Measurements from ENCODE around the gene SLFN5.
"Not testable (repeated sequence)": the region's sequence is repeated elsewhere in the genome, so short reads cannot be mapped to it uniquely, and the experiment has no call there.

The SLFN5 gene

DNA sequence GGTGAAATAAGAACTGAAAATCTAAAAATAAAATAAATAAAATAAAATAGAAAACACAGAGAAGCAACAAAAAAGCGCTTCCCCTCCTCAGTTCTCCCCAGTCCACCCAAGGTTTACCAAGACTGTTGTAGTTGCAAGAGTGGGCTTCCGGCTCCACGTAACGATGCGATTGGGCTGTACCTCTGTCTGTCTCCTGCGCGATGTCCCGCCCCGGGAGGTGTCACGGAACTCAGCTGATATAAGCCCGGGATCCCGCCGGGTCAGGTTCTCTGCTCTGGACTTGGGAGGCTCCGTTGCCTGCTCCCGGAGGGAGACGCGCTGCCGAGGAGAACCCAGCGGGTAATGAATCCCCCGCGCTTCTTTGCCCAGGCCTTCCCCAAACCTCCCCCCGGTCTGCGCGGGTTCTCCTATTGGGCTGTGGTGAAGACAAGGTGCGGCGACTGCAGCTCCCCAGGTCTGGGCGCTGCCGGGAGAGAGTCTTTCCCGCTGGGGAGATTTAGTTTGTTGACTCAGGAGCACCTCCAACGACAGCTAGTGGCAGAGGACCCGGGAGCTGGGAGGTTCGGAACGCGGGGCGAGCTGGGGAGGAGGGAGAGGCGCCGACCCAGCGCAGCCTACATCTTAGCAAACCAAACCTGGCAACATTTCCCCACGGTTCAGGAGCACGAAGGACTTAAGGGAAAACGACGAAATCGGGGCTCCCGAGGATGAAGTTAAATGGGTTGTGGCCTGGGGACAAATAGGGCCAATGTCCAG is at the start of gene SLFN5:
SLFN5 (plus strand) TSS at position 268 of the 756 bp plus-strand sequence. CDS start 15,619 bp downstream, outside the sequence.
- peak; percentile 11 for DNase-seq

DNA sequence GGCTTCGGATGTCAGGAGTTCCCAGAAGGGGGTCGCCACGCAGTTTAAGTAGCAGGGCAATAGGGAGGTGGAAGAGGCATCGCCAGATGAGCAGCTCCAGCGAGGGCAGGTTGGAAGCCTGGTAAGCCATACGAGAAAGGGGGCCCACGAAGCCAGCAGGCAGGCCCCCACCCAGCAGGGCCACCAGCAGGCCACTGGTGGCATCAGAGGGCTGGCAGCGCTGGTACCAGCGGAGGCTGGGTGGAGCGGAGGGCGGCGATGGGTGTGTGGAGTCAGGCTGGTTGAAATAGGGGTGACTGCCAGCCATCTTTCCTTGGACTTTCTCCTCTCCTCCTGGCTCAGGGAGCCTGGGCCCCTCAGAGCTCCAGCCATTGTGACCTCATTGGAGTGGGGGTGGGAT is 48.9 kb upstream of the SLFN5 start, which contains the start of gene SLC35G3:
SLC35G3 (minus strand) TSS at position 393 of the 400 bp plus-strand sequence; CDS start at position 307, 86 bp downstream.
- not testable (repeated sequence) for DNase-seq

DNA sequence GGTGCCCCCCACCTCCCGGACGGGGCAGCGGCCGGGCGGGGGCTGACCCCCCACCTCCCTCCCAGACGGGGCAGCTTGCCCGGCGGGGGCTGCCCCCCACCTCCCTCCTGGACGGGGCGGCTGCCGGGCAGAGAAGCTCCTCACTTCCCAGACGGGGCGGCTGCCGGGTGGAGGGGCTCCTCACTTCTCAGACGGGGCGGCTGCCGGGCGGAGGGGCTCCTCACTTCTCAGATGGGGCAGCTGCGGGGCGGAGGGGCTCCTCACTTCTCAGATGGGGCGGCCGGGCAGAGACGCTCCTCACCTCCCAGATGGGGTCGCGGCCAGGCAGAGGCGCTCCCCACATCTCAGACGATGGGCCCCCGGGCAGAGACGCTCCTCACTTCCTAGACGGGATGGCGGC is 47.8 kb upstream of the SLFN5 start:
- not testable (repeated sequence) for DNase-seq

DNA sequence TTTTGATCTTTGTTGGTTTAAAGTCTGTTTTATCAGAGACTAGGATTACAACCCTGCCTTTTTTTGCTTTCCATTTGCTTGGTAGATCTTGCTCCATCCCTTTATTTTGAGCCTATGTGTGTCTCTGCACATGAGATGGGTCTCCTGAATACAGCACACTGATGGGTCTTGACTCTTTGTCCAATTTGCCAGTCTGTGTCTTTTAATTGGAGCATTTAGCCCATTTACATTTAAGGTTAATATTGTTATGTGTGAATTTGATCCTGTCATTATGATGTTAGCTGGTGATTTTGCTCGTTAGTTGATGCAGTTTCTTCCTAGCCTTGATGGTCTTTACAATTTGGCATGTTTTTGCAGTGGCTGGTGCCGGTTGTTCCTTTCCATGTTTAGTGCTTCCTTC is 40.3 kb upstream of the SLFN5 start:
- DNase-seq, result not testable (repeated sequence)

DNA sequence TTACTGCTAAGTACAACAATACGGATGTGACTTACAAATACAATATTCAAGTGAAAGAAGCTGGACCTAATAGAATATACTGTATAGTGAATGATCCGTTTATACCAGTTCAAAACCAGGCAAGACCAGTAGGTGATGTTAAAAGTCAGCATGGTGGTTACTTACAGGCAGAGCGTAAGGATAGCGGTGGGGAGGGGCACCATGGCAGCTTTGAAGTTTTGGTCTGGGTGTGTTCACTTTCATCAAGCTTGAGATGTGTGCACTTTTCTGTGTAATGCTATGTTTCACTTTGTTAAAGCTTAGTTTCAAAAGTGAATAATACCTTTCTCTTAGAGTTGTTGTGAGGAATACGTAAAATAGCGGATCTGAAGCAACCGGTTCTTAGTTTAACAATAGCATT is 32.1 kb upstream of the SLFN5 start:
- DNase-seq, result no peak

DNA sequence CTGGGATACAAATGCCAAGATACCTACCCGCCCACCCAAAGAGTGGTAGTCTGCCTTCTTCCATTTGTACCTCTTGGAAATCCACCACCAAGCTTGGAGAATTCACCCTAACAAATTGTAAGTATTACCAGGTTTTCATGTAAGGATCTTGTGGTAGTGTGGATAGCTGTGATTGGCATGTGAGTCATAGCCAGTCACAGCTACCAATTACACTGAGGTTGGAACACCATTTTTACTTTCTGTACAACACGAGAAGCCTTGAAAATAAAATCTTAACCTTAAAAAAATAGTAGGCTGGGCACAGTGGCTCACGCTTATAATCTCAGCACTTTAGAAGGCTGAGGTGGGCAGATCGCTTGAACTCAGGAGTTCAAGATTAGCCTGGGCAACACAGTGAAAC is 30.2 kb upstream of the SLFN5 start:
- DNase-seq, result no peak

DNA sequence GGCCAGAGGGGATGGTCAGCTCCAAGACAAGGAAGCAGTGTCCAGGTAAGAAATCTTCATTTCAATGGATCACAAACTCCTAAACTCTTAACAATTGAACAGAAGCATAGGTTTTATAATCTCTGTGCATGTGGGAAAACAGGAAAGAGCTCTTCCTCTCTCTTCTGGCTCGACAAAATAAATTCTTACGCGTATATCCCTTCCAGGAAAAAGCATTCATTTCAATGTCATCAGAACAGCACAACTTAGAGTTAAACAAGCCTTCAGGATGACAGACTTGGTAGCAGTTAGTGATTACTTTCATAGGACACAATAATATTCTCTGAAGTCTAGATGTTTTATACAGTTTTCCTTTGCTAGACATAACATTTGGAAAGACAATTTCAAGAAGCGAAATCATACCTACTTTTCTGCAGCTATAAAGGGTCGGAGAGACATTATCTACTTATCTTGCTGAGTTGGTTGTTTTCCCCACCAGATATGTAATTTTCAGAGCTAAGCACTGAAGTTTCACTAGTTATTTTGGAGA is 29.4 kb upstream of the SLFN5 start:
- no peak for DNase-seq

DNA sequence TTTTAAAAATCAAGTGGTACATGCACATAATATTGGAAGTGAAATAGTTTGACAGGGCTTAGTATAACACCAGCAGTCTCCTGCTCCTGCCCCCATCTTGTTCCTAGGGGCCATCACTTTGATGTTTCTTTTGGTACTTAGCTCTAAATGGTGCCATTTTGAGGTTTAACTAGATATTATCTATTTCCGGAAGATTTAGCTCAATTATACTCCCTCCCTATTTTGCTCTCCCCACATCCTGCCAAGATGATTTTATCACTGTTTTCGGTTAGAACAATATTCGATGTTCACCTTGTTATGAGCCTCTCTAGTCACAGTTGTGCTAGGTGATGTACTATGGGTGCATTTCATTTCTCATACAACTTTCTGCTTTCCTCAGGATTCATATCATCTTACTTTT is 28.7 kb upstream of the SLFN5 start:
- DNase-seq, result peak; percentile 39

DNA sequence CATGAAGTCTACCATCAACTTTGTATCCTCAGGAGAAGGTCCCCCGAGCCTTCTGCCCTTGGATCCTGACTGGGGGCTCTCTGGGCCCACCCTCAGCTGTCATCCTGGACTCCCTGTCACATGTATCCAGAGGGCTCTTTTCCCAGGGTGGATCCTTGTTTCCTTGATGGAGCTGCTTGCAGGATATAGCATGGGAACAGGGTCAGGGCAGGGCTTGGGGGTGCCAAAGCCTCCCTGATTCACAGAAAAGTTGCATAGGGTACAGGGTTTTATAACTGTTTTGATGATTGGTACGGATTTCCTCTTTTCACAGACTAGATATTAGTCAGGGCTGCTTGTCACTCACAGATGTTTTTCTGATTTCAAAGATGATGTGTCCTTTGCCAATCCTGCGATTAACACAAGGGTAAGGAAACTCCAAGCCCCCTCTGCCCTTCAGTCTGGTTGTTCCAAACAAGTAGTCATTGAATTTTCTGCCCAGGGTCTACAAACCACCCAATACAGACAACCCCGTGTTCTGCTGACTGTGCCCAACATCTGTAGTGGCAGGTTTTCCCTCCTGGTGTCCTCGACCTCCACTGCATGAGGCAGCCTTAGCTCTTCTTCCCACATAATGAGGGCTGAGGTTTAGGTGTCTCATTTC is 28.1 kb upstream of the SLFN5 start:
- no peak for DNase-seq

DNA sequence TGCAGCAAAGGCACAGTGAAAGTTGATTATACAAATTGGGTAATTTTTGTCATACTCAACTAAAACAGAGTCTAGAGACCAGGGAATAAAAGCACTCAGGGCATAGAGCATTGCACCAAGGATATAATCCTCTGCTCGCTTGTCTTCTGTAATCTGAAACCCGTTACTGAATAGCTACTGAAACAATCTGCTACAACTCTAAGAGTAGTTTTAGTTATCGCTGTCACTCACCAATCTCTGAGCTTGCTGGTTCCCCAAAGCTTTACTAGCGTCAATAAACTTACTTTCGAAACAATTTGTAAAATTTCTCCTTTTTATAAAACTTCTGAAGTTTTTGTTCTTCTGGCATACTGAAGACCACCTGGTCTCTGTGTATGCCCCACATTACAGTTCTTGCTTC is 25.8 kb upstream of the SLFN5 start:
- DNase-seq, result no peak

DNA sequence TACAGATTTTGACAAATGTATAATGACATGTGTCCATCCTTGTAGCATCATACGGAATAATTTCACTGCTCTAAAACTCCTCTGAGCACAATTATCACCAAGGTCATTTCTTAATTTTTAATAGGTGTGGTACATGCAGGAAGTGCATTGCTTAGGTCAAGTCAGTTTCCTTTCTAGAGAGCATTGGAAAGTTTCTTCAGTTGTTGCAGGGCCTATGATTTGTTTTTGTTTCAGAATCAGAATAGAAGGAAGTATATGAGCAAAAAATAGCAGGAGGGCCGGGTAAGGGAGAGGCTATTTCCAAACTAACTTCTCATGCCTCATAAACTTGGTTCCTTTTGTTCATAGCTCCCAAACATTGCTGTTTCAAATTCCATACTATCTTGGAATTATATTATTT is 24.0 kb upstream of the SLFN5 start:
- DNase-seq, result no peak

DNA sequence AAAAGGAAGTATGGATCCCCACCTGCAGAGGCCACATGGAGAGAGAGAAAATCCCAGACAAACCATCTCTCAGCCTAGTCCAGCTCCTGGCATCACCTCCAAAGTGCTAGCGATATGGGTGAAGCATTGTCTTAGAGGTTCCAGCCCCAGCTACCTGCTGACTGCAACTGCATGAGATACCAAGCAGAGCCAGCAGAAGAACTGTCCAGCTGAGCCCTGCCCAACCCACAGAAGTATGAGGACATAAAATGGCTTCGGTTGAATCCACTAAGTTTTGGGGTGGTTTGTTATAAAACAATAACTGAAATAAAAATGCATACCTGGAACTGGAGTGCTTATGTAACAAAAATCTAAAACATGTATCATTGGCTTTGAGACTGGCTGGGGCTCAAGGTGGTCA is 20.4 kb upstream of the SLFN5 start:
- DNase-seq, result no peak

DNA sequence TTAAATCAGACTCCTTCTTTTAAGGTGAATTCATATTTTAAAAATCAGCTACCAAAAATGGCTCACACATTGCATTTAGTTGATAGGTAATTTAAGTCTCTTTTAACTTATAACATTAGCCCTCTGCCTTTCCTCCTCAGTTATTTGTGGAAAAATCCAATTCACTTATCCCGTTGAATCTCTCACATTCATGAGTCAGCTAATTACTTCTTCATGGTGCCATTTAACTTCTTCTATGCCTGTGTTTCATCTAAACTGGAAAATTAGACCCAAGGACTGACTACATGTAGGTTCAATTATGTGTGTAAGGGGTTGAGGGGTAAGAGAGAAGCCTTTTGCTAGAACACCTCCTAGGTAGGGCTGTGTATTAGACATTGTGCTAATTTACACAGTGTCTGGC is 18.4 kb upstream of the SLFN5 start:
- DNase-seq, result no peak

DNA sequence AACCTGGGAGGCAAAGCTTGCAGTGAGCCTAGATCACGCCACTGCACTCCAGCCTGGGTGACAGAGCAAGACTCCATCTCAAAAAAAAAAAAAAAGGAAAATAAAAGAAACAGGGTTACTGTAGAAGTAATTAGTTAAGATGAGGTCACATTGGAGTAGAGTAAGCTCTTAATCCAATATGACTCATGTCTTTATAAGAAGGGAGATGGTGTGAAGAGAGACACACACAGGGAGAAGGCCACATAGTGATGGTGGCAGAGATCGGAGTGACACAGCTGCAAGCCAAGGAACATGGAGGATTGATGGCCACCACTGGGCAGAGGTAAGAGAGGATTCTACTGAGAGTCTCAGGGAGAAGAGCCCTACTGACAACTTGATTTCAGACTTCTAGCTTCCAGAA is 15.3 kb upstream of the SLFN5 start:
- no peak for DNase-seq

DNA sequence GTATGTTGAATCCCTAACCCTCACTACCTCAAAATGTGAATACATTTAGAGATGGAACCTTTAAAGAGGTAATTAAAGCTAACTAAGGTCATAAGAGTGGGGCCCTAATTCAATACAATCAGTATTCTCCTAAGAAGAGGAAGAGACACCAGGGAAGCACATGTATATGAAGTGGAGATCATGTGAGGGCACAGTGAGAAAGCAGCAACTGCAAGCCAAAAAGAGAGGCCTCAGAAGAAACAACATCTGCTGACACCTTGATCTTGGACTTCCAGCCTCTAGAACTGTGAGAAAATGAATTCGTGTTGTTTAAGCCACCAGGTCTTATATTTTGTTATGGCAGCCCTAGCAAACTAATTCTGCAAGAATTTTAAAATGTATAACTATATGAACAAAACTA is 13.2 kb upstream of the SLFN5 start:
- DNase-seq, result no peak

DNA sequence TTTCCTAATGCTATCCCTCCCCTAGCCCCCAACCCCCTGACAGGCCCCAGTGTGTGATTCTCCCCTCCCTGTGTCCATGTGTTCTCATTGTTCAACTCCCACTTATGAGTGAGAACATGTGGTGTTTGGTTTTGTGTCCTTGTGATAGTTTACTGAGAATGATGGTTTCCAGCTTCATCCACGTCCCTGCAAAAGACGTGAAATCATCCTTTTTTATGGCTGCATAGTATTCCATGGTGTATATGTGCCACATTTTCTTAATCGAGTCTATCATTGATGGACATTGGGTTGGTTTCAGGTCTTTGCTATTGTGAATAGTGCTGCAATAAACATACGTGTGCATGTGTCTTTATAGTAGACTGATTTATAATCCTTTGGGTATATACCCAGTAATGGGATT is 8.6 kb upstream of the SLFN5 start:
- not testable (repeated sequence) for DNase-seq

DNA sequence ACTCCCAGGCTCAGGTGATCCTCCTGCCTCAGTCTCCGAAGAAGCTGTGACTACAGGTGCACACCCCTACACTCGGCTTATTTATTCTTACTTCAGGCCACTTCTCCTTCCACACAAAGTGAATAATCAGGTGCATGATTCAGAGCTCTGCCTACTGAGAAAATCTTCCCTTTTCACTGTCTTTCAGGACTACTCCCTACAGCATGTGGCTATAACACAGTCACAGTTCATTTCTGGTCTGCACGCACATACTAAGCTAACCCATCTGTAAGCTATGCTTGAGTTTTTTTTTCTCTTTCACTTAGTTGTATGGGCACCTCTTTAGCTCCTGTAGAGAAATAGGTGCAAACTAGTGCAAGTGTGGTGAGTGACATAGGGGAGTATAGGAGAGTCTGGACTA is 7.6 kb upstream of the SLFN5 start:
- DNase-seq, result no peak

DNA sequence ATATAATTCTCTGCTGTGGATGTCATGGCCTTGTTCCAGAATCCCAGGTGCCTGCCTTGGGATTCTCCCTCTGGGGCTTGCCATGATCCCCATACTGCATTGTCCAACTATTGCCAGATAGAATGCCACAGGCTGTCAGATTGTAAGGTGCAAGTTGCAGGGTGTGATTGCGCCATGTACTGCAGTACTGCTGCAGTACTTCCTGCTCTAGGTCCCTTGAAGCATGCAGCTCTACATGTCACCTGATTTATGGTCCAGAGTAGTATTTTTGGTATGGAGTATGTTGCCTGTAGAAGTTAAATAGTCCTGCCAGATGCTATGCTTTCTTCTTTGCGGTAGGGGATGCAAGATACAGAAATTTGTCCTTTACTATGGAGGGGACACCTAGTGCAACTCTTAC is 7.0 kb upstream of the SLFN5 start:
- DNase-seq, result no peak

DNA sequence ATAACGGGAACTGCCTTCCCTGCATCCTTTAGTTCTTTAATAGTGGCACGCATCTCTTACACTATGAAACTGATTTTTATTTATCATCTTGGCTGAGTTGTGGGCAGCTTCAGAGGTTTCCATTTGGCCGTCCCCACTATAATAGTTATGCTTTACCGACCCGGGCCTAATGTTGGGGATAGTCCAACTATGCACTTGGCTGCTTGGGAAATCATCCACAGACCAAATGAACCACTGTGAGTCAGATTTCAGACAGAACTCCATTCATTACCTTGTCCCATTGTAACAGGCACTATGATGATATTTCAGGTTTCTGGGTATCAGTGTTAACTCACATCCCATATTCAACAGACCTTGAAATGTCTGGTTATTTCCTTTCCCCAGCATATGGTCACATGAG is 6.1 kb upstream of the SLFN5 start:
- no peak for DNase-seq

DNA sequence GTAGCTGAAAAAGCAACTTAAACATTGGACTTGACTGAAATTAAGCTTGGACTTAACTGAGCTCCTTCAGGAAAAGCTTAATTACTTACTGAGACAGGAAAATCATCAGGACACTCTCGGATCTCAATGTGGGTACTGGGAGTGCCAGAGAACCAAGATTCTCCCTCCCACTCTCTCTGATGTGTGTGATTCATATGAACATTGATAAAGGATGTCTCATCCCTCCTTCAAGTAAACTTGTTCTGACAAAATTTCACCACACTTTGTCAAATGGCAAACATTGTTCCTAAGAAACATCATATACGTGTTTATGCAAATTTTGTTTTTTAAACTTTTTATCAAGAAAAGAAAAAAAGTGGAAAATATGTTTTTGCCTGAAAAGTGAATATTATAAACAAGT is 4.1 kb upstream of the SLFN5 start:
- DNase-seq, result no peak

DNA sequence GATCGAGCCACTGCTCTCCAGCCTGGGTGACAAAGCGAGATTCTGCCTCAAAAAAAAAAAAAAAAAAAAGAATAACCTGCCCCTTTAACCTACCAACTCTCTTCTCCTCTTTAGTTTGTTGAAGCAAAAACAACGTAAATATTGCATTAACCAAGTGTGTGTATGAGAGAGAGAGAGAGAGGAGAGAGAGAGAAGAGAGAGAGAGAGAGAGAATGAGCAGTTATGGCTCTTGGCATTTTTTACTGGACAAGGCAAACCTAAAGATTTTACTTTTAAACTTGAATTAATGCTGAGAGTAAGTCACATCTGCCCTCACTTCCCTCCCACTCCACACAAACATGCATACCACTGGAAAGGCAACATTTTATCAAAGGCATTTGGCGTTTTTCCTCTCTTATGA is 3.0 kb upstream of the SLFN5 start:
- DNase-seq, result no peak

DNA sequence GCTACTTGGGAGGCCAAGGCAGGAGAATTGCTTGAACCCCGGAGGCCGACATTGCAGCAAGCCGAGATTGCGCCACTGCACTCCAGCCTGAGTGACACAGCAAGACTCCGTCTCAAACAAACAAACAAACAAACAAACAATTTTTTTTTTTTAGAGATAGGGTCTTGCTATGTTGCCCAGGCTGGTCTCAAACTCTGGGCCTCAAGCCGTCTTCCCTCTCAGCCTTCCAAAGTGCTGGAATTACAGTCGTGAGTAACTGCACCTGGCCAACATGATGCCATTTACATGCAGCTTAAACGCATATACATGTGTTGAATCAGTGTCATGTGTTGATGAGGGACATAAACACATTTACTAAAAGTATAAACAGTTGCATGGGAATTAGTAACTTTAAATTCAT is 2.0 kb upstream of the SLFN5 start:
- no peak for DNase-seq

DNA sequence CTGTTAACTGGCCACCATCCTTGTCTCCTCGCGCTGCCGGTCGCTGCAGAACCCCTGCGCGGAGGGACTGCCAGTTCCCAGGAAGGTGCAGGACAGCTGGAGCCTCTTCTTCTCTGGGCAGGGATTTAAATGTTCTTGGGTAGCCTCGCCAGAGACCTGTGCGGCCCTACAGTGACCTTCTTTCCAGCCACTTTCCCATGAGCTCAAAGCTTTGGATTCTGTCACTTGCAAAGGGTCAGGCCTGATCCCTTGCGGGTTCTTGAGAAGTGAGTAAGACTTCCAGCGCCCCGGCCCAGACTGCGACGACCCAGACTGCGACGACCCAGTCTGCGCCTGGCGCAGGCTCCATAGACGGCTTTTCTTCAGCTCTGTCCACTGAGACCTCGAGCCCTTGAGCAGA is 1.4 kb upstream of the SLFN5 start:
- DNase-seq, result no peak

DNA sequence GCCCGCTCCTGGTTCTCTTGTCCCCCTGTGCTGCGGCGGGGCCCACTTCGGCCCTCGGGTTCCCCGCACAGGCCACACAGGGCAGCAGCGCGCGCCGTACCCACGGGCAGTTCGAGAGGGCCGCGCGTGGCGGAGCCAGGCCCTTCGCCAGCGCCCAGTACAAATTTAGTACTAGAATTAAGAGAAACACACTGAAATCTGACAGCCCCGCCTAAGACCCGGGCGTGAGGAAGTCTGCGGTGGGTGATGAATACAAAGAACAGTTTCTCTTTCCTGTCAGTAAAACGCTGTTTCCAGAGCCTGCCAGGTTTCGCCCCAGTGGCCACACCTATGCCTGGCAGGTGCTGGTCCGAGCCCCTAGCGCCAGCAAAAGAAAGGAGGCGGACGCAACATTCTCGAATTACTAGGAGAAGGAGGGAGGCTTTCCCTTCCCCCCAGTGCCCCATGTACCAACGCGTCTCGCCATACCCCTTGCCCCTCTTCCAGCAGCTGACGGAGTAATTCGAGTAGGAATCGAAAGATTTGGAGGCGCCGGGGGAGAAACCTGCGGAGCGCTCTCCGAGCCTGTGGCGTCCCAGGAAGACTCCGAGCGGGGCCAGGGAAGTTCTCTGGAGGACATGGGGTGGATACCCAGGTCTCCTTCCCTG is 591 bp upstream of the SLFN5 start:
- DNase-seq, result peak; percentile 29

Data from KG1 (cell line).